SK-N-SH treated with all-trans-retinoic acid at 6 μM for 48 hours (cell line): ENCODE results near the gene TLCD3A.
A peak's percentile ranks its signal among the peaks of the same experiment; 100 is the strongest.

Experiments
- ATAC-seq: fragments of 200-7000 bp; cut with Tn5 transposase; 3 replicates; pipeline ENCODE4 v1.9.1; 2020; ENCODE audit warnings: mild to moderate bottlenecking, moderate library complexity
- ARNTL ChIP-seq: fragments of 450-650 bp; formaldehyde crosslinking; IDR thresholded peaks from 2 replicates; pipeline ENCODE4 v1.5.0; 2020; ENCODE audit warnings: low read depth, mild to moderate bottlenecking, moderate library complexity, borderline replicate concordance
- BACH2 ChIP-seq: fragments of 250-450 bp; sonication (Bioruptor Pico); IDR thresholded peaks from 2 replicates; pipeline ENCODE4 v1.9.0; 2021; ENCODE audit warnings: mild to moderate bottlenecking, borderline replicate concordance
- CREB5 ChIP-seq: fragments of 250-450 bp; sonication (Bioruptor Pico); IDR thresholded peaks from 2 replicates; pipeline ENCODE4 v1.5.1; 2020; ENCODE audit warnings: low read depth, mild to moderate bottlenecking, moderate library complexity
- CSDC2 ChIP-seq: fragments of 250-450 bp; sonication (Bioruptor Pico); IDR thresholded peaks from 2 replicates; pipeline ENCODE4 v1.5.0; 2020; ENCODE audit warnings: mild to moderate bottlenecking, moderate library complexity
- ESRRG ChIP-seq: fragments of 250-450 bp; sonication (Bioruptor Pico); IDR thresholded peaks from 2 replicates; pipeline ENCODE4 v1.6.1; 2021; ENCODE audit warnings: mild to moderate bottlenecking
- GLIS3 ChIP-seq: fragments of 250-450 bp; sonication (Bioruptor Pico); IDR thresholded peaks from 2 replicates; pipeline ENCODE4 v1.5.0; 2020; ENCODE audit warnings: mild to moderate bottlenecking, moderate library complexity
- ISL1 ChIP-seq: fragments of 250-450 bp; sonication (Bioruptor Pico); IDR thresholded peaks from 2 replicates; pipeline ENCODE4 v2.1.2; 2022; ENCODE audit warnings: mild to moderate bottlenecking, moderate library complexity
- OSR1 ChIP-seq: fragments of 250-450 bp; sonication (Bioruptor Pico); IDR thresholded peaks from 2 replicates; pipeline ENCODE4 v1.8.0; 2022; ENCODE audit warnings: moderate library complexity, mild to moderate bottlenecking, inconsistent platforms
- POU6F1 ChIP-seq: fragments of 250-450 bp; sonication (Bioruptor Pico); IDR thresholded peaks from 2 replicates; pipeline ENCODE4 v1.8.0; 2021; ENCODE audit warnings: low read depth, mild to moderate bottlenecking, moderate library complexity, borderline replicate concordance
- PPARA ChIP-seq: fragments of 250-450 bp; sonication (Bioruptor Pico); IDR thresholded peaks from 2 replicates; pipeline ENCODE4 v1.5.0; 2020; ENCODE audit warnings: mild to moderate bottlenecking, borderline replicate concordance
- RARB ChIP-seq: fragments of 250-450 bp; sonication (Bioruptor Pico); IDR thresholded peaks from 2 replicates; pipeline ENCODE4 v1.8.0; 2021; ENCODE audit warnings: mild to moderate bottlenecking, moderate library complexity
- SNAI2 ChIP-seq: fragments of 250-450 bp; sonication (Bioruptor Pico); IDR thresholded peaks from 2 replicates; pipeline ENCODE4 v1.5.0; 2020; ENCODE audit warnings: mild to moderate bottlenecking, moderate library complexity
- TCF4 ChIP-seq: fragments of 250-450 bp; sonication (Bioruptor Pico); IDR thresholded peaks from 2 replicates; pipeline ENCODE4 v1.8.0; 2021; ENCODE audit warnings: mild to moderate bottlenecking, moderate library complexity, borderline replicate concordance
- TOX ChIP-seq: fragments of 250-450 bp; sonication (Bioruptor Pico); IDR thresholded peaks from 2 replicates; pipeline ENCODE4 v1.8.0; 2021; ENCODE audit warnings: mild to moderate bottlenecking, moderate library complexity, borderline replicate concordance
- ZC3H10 ChIP-seq: fragments of 250-450 bp; sonication (Bioruptor Pico); IDR thresholded peaks from 2 replicates; pipeline ENCODE4 v1.5.1; 2021; ENCODE audit warnings: mild to moderate bottlenecking, moderate library complexity
- ZFP3 ChIP-seq: fragments of 250-450 bp; sonication (Bioruptor Pico); IDR thresholded peaks from 2 replicates; pipeline ENCODE4 v1.5.0; 2020; ENCODE audit warnings: mild to moderate bottlenecking, moderate library complexity
- ZFP30 ChIP-seq: fragments of 450-650 bp; formaldehyde crosslinking; IDR thresholded peaks from 2 replicates; pipeline ENCODE4 v1.5.0; 2022; ENCODE audit warnings: mild to moderate bottlenecking, moderate library complexity
- ZNF565 ChIP-seq: fragments of 450-650 bp; formaldehyde crosslinking; conservative IDR thresholded peaks from 2 replicates; pipeline ENCODE4 v1.5.0; 2020; ENCODE audit warnings: low read depth, mild to moderate bottlenecking, moderate library complexity
- ZNF70 ChIP-seq: fragments of 450-650 bp; formaldehyde crosslinking; IDR thresholded peaks from 2 replicates; pipeline ENCODE4 v1.5.0; 2020; ENCODE audit warnings: mild to moderate bottlenecking, moderate library complexity
- ZNF8 ChIP-seq: fragments of 450-650 bp; formaldehyde crosslinking; IDR thresholded peaks from 2 replicates; pipeline ENCODE4 v1.5.0; 2020; ENCODE audit warnings: mild to moderate bottlenecking, moderate library complexity
- TF ChIP-seq, protein P1 (sequence below): fragments of 250-450 bp; sonication (Bioruptor Pico); IDR thresholded peaks from 2 replicates; pipeline ENCODE4 v1.8.0; 2020; ENCODE audit warnings: mild to moderate bottlenecking, moderate library complexity, borderline replicate concordance
- TF ChIP-seq, protein P2 (sequence below): fragments of 250-450 bp; sonication (Bioruptor Pico); IDR thresholded peaks from 2 replicates; pipeline ENCODE4 v1.5.0; 2020; ENCODE audit warnings: mild to moderate bottlenecking, moderate library complexity

Gene TLCD3A

GRCh38 chr17:732902-733720 is 715 bp downstream of the TLCD3A start:
- TF ChIP-seq ZC3H10 (CRISPR knock-in tag) (no peak), GLIS3 (CRISPR knock-in tag) (no peak), BACH2 (CRISPR knock-in tag) (no peak), ARNTL (no peak), ISL1 (CRISPR knock-in tag) (no peak), ZFP3 (no peak), ESRRG (no peak), OSR1 (CRISPR knock-in tag) (no peak), CSDC2 (no peak), RARB (CRISPR knock-in tag) (no peak), PPARA (CRISPR knock-in tag) (no peak)
- TF ChIP-seq, protein P1, sequence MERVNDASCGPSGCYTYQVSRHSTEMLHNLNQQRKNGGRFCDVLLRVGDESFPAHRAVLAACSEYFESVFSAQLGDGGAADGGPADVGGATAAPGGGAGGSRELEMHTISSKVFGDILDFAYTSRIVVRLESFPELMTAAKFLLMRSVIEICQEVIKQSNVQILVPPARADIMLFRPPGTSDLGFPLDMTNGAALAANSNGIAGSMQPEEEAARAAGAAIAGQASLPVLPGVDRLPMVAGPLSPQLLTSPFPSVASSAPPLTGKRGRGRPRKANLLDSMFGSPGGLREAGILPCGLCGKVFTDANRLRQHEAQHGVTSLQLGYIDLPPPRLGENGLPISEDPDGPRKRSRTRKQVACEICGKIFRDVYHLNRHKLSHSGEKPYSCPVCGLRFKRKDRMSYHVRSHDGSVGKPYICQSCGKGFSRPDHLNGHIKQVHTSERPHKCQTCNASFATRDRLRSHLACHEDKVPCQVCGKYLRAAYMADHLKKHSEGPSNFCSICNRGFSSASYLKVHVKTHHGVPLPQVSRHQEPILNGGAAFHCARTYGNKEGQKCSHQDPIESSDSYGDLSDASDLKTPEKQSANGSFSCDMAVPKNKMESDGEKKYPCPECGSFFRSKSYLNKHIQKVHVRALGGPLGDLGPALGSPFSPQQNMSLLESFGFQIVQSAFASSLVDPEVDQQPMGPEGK = no peak
- TF ChIP-seq, protein P2, sequence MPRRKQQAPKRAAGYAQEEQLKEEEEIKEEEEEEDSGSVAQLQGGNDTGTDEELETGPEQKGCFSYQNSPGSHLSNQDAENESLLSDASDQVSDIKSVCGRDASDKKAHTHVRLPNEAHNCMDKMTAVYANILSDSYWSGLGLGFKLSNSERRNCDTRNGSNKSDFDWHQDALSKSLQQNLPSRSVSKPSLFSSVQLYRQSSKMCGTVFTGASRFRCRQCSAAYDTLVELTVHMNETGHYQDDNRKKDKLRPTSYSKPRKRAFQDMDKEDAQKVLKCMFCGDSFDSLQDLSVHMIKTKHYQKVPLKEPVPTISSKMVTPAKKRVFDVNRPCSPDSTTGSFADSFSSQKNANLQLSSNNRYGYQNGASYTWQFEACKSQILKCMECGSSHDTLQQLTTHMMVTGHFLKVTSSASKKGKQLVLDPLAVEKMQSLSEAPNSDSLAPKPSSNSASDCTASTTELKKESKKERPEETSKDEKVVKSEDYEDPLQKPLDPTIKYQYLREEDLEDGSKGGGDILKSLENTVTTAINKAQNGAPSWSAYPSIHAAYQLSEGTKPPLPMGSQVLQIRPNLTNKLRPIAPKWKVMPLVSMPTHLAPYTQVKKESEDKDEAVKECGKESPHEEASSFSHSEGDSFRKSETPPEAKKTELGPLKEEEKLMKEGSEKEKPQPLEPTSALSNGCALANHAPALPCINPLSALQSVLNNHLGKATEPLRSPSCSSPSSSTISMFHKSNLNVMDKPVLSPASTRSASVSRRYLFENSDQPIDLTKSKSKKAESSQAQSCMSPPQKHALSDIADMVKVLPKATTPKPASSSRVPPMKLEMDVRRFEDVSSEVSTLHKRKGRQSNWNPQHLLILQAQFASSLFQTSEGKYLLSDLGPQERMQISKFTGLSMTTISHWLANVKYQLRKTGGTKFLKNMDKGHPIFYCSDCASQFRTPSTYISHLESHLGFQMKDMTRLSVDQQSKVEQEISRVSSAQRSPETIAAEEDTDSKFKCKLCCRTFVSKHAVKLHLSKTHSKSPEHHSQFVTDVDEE (CRISPR knock-in tag) = no peak
- ATAC-seq = peak; percentile 75

DNA sequence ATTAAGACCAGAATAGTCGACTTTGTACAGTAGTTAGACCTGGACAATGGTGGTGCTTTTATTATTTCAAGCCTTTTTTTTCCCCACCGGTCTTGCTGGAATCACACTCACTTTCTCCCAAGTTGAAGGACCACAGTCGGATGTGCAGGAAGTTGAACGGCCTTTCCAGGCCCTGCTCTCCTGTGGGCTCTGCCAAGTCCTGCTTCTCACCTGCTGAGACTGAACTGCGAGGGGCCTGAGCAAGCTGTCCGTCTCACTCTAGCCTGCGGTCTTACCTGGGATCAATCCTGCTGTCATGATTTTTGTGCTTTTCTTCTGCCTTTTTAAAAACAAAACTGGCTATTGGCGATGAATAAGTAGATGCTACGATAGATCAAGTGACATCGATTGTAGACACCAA is 1.3 kb downstream of the TLCD3A start:
- ATAC-seq = no peak

More for the DNA sequence above, 1.3 kb downstream of the TLCD3A start:
- TF ChIP-seq, protein P2 (CRISPR knock-in tag) = no peak
- TF ChIP-seq ZC3H10 (CRISPR knock-in tag) (no peak), TCF4 (no peak), POU6F1 (no peak), ZNF565 (CRISPR knock-in tag) (no peak), RARB (CRISPR knock-in tag) (no peak), ESRRG (no peak), CREB5 (CRISPR knock-in tag) (no peak), ZFP30 (CRISPR knock-in tag) (no peak), PPARA (CRISPR knock-in tag) (no peak), GLIS3 (CRISPR knock-in tag) (no peak), ARNTL (no peak), CSDC2 (no peak), ZNF8 (no peak), ZFP3 (no peak), ISL1 (CRISPR knock-in tag) (no peak), BACH2 (CRISPR knock-in tag) (no peak), SNAI2 (CRISPR knock-in tag) (no peak), TOX (CRISPR knock-in tag) (no peak), ZNF70 (CRISPR knock-in tag) (no peak)
